ENCODE measurements around the gene TEAD3. TPM values are rescaled to one million over a fixed set of nuclear protein-coding genes. Genes with fewer than 3 reads are reported as not detected.

The TEAD3 gene
- total RNA-seq, 1 experiment from 2014 or later: 5.6 TPM

- no peak for DNase-seq (ENCODE audit: low read depth)
Observed at GRCh38 chr6:35512740-35513139, 15.9 kb upstream of the TEAD3 start, which contains the start of gene TULP1. TULP1 (minus strand) TSS chr6:35512896; CDS start chr6:35512858, 38 bp downstream.

- DNase-seq (ENCODE audit: low read depth): no peak
Observed at GRCh38 chr6:35512006-35512405, 15.1 kb upstream of the TEAD3 start.

- DNase-seq (ENCODE audit: low read depth): no peak
Observed at GRCh38 chr6:35511562-35511941, 14.7 kb upstream of the TEAD3 start.

- no peak for DNase-seq (ENCODE audit: low read depth)
Observed at GRCh38 chr6:35510916-35511561, 14.2 kb upstream of the TEAD3 start.

- DNase-seq (ENCODE audit: low read depth): no peak
Observed at GRCh38 chr6:35508542-35508941, 11.7 kb upstream of the TEAD3 start.

- no peak for DNase-seq (ENCODE audit: low read depth)
Observed at GRCh38 chr6:35508027-35508426, 11.1 kb upstream of the TEAD3 start.

GRCh38 chr6:35507221-35507620, 10.3 kb upstream of the TEAD3 start:
- DNase-seq (ENCODE audit: low read depth): no peak

GRCh38 chr6:35506536-35506935, 9.7 kb upstream of the TEAD3 start:
- no peak for DNase-seq (ENCODE audit: low read depth)

GRCh38 chr6:35505999-35506412, 9.1 kb upstream of the TEAD3 start:
- no peak for DNase-seq (ENCODE audit: low read depth)

- DNase-seq (ENCODE audit: low read depth): no peak
Observed at GRCh38 chr6:35503534-35503933, 6.7 kb upstream of the TEAD3 start.

GRCh38 chr6:35501784-35502183, 4.9 kb upstream of the TEAD3 start:
- DNase-seq (ENCODE audit: low read depth): no peak

- DNase-seq (ENCODE audit: low read depth): peak; percentile 28
Observed at GRCh38 chr6:35500782-35501181, 3.9 kb upstream of the TEAD3 start.

GRCh38 chr6:35499372-35499771, 2.5 kb upstream of the TEAD3 start:
- no peak for DNase-seq (ENCODE audit: low read depth)

- no peak for DNase-seq (ENCODE audit: low read depth)
Observed at GRCh38 chr6:35498422-35499067, 1.7 kb upstream of the TEAD3 start.

- peak; percentile 84 for DNase-seq (ENCODE audit: low read depth)
Observed at GRCh38 chr6:35497571-35498421, 917 bp upstream of the TEAD3 start.

- peak; percentile 39 for DNase-seq (ENCODE audit: low read depth)
Observed at GRCh38 chr6:35496036-35496840, 641 bp downstream of the TEAD3 start.

- DNase-seq (ENCODE audit: low read depth): no peak
Observed at GRCh38 chr6:35495258-35496035, 1.4 kb downstream of the TEAD3 start.

GRCh38 chr6:35494161-35494563, 2.7 kb downstream of the TEAD3 start:
- DNase-seq (ENCODE audit: low read depth): no peak

- no peak for DNase-seq (ENCODE audit: low read depth)
Observed at GRCh38 chr6:35493307-35493983, 3.4 kb downstream of the TEAD3 start.

- no peak for DNase-seq (ENCODE audit: low read depth)
Observed at GRCh38 chr6:35492974-35493284, 4.0 kb downstream of the TEAD3 start.
